ENCODE results near the gene WSB1. TPM values are rescaled to one million over a fixed set of nuclear protein-coding genes. Genes with fewer than 3 reads are reported as not detected.

Gene WSB1
- total and polyA plus RNA-seq, 10 of the 15 experiments (the other 5 are each of a cell fraction or from before 2014, with no cell fraction given) = 26.6 to 458 (median 101) TPM

DNA sequence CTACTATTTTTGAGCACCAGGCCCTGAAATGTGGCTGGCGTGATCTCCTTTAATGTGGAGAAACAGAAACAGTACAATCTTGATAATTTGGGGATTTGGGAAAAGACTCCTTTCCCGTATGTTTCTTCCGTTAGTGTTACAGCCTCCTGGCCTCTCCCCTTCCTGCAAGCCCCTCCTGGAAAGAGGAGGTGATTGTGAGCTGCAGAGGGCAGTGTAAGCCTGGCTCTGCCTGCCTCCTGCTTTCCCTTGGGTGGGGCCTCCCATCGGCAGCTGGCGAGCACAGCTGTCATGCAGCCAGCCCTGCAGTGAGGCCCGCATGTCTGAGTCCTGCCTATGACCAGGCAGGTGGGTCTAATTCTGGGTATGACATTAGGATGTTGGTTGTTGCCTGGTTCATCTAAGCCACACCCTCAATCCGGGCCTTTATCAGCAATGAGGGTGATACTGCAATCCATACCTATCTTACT is 48.7 kb upstream of the WSB1 start (continued):
- TF ChIP-seq, protein P1, sequence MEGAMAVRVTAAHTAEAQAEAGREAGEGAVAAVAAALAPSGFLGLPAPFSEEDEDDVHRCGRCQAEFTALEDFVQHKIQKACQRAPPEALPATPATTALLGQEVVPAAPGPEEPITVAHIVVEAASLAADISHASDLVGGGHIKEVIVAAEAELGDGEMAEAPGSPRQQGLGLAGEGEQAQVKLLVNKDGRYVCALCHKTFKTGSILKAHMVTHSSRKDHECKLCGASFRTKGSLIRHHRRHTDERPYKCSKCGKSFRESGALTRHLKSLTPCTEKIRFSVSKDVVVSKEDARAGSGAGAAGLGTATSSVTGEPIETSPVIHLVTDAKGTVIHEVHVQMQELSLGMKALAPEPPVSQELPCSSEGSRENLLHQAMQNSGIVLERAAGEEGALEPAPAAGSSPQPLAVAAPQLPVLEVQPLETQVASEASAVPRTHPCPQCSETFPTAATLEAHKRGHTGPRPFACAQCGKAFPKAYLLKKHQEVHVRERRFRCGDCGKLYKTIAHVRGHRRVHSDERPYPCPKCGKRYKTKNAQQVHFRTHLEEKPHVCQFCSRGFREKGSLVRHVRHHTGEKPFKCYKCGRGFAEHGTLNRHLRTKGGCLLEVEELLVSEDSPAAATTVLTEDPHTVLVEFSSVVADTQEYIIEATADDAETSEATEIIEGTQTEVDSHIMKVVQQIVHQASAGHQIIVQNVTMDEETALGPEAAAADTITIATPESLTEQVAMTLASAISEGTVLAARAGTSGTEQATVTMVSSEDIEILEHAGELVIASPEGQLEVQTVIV (IDR thresholded peaks at IDR 0.05; ENCODE audit: borderline replicate concordance, partially characterized antibody) = no peak
- no peak for TF ChIP-seq EGR1 (IDR thresholded peaks at IDR 0.05; ENCODE audit: borderline replicate concordance in 1 of 2, low read depth in 2 of 2, low read length in 2 of 2)
- TF ChIP-seq MYC (IDR thresholded peaks at IDR 0.05; ENCODE audit: insufficient read depth, insufficient read length, insufficient replicate concordance, low read length, severe bottlenecking) = no peak
- TF ChIP-seq CBX5 (IDR thresholded peaks at IDR 0.05; ENCODE audit: low read depth) = no peak
- no peak for TF ChIP-seq KDM1A (IDR thresholded peaks at IDR 0.05; ENCODE audit: borderline replicate concordance)
- peak; percentile 40 for TF ChIP-seq PBX3 (IDR thresholded peaks at IDR 0.05; ENCODE audit: insufficient replicate concordance, low read depth, low read length)
- no peak for TF ChIP-seq YBX1 (IDR thresholded peaks at IDR 0.05)
- TF ChIP-seq CTCF (IDR thresholded peaks at IDR 0.05 in 2 of 3, conservative IDR thresholded peaks at IDR 0.05 in 1 of 3; ENCODE audit: control insufficient read depth in 2 of 3, extremely low read depth in 1 of 3, insufficient read depth in 1 of 3, low read depth in 3 of 3, low read length in 3 of 3) = peak; percentile 70 to 96 (median 74); a peak in 5 of 6 replicates
- no peak for TF ChIP-seq MYB (IDR thresholded peaks at IDR 0.05; ENCODE audit: borderline replicate concordance, low read depth, low read length)
- TF ChIP-seq TCF3 (IDR thresholded peaks at IDR 0.05; ENCODE audit: borderline replicate concordance, insufficient read depth, low read depth, low read length) = peak; percentile 97
- TF ChIP-seq MEF2B (IDR thresholded peaks at IDR 0.05; ENCODE audit: partially characterized antibody, poor library complexity, severe bottlenecking) = no peak
- TF ChIP-seq BMI1 (IDR thresholded peaks at IDR 0.05; ENCODE audit: borderline replicate concordance) = no peak
- no peak for TF ChIP-seq RBBP5 (conservative IDR thresholded peaks at IDR 0.05)
- no peak for TF ChIP-seq POLR2AphosphoS5 (IDR thresholded peaks at IDR 0.05; ENCODE audit: low read length)
- TF ChIP-seq POU2F2 (IDR thresholded peaks at IDR 0.05; ENCODE audit: borderline replicate concordance, low read depth, low read length) = 0 out of 3 replicates have a peak, but pooled peaks have one; percentile 55
- no peak for TF ChIP-seq EP300 (IDR thresholded peaks at IDR 0.05; ENCODE audit: borderline replicate concordance in 1 of 2, control insufficient read depth in 1 of 2, low read depth in 2 of 2, low read length in 2 of 2)
- TF ChIP-seq TBL1XR1 (IDR thresholded peaks at IDR 0.05; ENCODE audit: low read depth, low read length) = no peak
- TF ChIP-seq CREM (IDR thresholded peaks at IDR 0.05; ENCODE audit: low read depth) = no peak
- TF ChIP-seq STAT3 (IDR thresholded peaks at IDR 0.05; ENCODE audit: low read depth, low read length) = no peak
- TF ChIP-seq, protein P2, sequence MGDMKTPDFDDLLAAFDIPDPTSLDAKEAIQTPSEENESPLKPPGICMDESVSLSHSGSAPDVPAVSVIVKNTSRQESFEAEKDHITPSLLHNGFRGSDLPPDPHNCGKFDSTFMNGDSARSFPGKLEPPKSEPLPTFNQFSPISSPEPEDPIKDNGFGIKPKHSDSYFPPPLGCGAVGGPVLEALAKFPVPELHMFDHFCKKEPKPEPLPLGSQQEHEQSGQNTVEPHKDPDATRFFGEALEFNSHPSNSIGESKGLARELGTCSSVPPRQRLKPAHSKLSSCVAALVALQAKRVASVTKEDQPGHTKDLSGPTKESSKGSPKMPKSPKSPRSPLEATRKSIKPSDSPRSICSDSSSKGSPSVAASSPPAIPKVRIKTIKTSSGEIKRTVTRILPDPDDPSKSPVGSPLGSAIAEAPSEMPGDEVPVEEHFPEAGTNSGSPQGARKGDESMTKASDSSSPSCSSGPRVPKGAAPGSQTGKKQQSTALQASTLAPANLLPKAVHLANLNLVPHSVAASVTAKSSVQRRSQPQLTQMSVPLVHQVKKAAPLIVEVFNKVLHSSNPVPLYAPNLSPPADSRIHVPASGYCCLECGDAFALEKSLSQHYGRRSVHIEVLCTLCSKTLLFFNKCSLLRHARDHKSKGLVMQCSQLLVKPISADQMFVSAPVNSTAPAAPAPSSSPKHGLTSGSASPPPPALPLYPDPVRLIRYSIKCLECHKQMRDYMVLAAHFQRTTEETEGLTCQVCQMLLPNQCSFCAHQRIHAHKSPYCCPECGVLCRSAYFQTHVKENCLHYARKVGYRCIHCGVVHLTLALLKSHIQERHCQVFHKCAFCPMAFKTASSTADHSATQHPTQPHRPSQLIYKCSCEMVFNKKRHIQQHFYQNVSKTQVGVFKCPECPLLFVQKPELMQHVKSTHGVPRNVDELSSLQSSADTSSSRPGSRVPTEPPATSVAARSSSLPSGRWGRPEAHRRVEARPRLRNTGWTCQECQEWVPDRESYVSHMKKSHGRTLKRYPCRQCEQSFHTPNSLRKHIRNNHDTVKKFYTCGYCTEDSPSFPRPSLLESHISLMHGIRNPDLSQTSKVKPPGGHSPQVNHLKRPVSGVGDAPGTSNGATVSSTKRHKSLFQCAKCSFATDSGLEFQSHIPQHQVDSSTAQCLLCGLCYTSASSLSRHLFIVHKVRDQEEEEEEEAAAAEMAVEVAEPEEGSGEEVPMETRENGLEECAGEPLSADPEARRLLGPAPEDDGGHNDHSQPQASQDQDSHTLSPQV (IDR thresholded peaks at IDR 0.05) = no peak

All from GM12878 (cell line).